Measurements from ENCODE around the gene FRG1.
"Not testable (repeated sequence)": the region's sequence is repeated elsewhere in the genome, so short reads cannot be mapped to it uniquely, and the experiment has no call there.

Gene FRG1

DNA sequence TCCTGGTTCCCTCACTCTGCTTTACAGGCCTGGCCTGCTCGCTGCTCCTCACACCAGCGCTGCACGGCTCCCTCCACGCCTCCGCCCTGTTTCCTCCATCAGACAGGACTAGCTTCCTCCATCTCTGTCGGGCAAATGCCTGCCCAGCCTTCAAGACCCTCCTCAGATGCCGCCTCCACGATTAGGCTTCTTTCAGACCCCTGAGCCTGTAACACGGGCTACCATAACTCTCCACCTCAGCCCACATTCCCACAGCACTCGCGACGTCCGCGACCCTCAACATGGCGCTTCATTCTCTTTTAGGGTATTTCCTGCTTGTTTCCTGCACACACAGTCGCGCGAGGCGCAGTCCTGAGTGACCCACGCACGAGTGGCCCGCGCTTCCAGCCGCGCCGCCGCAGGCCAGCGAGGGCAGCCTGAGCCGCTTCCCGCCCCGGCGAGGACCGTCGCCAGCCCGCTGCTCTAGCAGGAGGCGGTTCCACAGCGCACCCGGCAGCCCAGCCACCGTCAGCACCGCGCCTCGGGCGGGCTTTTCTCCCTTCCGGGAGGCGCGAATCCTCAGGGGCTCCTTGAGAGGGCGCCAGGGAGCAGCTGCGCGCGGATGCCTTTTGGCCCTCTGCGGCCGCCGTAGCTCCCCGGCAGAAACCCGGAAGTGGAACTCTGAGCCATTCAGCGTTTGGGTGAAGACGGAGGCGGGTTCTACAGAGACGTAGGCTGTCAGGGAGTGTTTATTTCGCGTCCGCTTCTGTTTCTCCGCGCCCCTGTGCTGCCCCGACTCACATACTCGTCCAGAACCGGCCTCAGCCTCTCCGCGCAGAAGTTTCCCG is at the start of gene FRG1:
Gene FRG1 (plus strand): TSS at position 695 of the 827 bp plus-strand sequence. CDS start 138 bp downstream, outside the sequence.
- DNase-seq: peak; percentile 98

DNA sequence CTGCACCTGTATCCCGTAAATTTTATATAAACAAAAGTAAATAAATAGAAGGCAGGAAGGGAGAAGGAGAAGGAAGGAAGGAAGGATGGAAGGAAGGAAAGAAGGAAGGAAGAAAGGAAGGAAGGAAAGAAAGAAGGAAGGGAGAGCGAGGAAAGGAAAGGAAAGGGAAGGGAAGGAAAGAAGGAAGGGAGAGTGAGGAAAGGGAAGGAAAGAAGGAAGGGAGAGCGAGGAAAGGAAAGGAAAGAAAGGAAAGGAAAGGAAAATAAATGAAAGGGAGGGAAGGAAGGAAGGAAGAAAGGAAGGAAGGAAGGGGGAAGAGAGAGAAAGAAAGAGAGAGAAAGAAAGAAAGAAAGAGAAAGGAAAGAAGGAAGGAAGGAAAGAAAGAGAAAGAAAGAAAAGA is 43.0 kb upstream of the FRG1 start:
- no peak for DNase-seq

DNA sequence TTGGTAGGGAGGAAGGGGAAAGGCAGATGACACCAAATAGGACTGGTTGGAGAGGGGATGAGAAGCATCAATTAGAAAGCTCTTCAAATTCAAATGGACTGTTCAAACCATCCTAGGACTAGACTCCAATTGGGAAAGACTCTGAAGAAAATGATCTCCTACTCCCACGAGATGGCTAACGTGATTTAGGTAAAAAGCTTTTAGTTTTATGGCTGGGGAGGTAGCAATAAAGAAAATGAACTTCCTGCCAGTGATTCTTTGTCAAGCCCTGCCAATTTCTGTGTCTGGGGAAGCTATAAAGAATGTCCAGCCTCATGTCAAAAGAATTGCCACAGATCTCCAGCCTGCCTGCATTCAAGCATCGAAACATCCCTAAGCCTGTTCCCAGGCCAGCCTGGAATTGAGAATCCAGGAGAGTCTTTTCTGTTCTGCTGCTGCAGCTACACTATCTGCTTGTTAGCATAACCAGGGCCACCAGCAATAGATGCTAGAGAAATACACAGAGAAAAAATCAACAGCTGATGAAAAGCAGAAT is 41.1 kb upstream of the FRG1 start:
- not testable (repeated sequence) for DNase-seq

DNA sequence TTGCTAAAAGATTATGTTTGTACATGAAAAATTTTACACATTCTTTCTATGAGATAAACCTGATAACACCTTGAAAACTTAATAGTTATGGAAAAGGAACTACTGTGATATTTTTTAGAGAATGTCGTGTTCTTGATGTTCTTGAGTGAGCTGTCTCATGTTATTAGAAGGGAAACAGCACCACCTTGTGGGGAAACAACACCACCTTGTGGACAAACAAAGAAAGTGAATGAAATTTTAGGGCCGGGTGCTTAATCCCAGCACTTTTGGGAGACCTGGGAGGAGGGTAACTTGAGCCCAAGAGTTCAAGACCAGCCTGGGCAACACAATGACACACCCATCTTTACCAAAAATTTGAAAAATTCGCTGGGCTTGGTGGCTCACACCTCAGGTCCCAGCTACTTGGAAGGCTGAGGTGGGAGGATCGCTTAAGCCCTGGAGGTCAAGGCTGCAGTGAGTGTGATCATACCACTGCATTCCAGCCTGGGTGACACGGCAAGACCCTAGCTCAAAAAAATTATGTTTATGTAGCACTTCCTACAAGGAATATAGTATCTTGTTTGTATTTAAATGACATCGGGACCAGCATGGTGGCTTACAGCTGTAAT is 36.1 kb upstream of the FRG1 start:
- DNase-seq: not testable (repeated sequence)

DNA sequence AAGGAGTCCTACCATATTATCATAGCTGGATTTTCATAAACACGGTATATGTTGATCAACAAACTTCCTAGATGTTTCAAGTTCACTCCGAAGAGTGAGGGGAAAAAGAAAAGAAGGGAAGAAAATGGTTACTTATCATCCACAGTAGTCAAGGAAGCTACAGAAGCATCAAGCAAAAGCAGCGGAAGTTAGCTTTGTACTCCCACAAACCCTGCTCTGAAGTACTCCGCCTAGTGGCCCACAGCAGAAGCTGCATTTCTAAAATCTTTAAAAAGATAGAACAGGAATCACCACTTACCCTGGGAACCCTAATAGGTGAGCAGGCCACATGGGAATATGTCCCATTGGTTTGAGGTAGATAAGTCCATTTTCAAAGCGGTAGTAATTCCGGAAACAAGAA is 28.5 kb upstream of the FRG1 start:
- no peak for DNase-seq

DNA sequence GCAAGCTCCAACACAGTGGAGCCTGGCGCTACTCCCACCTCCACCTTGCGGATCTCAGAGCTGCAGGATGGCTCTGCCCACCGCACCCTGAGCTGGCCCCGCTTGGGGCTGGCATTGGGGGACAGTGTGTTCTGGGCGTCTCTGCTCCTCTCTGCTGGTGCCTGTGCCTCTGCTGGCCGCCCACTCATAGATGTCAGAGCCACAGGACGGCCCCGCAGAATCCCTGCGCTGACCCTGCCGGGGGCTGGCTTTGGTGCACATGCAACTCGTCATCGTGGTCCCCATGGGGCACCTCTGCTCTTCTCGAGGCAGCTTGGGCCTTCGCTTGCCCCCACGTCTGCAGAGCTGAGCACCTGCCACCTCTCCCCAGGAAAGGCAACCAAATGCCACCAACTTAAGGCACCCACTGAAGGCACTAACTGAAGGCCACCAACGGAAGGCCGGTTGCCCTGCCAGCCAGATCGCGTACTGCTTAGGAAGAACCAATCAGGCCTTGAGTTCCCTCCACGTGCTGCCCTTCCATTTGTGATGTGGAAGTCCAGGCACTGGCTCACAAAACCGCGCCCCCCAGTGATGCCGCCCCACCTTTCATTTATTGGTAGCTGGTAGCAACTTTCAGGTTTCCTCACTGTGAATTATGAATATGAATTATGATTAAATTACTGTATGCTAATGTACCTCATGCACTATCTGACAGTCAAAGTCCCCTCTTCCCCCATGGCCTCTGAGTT is 23.3 kb upstream of the FRG1 start:
- no peak for DNase-seq

DNA sequence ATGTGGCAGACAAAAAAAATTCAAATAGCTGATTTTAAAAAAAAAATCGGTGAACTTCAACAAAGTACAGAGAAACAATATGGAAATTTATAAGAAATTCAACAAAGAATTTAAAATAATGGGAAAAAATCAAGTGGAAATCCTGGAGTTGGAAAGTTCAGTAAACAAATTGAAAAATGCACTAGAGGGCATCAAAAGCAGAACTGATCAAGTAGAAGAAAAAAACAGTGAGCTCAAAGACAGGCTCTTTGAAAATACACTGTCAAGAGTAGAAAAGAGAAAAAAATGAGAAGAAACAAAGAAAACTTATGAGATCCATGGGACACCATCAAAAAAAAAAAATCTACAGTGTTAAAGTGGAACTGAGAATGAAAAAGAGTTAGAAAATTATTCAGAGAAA is 19.6 kb upstream of the FRG1 start:
- no peak for DNase-seq

DNA sequence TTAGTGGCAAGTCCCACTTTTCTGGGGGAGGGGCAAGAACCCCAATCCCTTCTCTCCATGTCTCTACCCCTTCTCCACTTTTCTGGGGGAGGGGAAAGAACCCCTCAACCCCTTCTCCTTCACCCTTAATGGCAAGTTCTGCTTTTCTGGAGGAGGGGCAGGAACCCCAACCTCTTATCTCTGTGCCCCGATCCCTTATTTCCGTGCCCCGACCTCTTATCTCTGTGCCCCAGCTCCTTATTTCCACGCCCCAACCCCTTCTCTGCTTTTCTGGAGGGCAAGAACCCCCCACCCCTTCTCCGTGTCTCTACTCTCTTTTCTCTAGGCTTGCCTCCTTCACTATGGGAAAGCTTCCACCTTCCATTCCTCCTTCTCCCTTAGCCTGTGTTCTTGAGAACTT is 13.9 kb upstream of the FRG1 start:
- not testable (repeated sequence) for DNase-seq

DNA sequence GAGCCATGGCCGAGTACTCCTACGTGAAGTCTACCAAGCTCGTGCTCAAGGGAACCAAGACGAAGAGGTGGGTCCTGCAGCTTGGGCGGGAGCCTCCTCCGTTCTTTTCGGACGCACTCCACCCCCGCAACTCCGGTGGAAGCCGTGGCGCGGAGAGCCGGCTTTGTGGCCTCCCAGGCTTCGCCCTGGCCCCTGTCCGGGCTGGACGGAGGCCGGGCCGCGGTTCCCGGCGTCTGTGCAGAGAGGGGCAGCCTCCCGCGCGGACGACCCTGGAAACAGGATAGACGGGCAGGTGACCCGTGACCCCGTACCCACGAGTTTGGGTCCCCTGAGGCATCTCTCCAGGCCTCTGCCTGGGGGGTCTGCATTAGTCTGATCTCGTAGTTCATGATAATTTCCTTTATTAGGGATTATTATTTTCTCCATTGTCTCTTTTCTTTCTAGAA is 356 bp downstream of the FRG1 start:
- no peak for DNase-seq

DNA sequence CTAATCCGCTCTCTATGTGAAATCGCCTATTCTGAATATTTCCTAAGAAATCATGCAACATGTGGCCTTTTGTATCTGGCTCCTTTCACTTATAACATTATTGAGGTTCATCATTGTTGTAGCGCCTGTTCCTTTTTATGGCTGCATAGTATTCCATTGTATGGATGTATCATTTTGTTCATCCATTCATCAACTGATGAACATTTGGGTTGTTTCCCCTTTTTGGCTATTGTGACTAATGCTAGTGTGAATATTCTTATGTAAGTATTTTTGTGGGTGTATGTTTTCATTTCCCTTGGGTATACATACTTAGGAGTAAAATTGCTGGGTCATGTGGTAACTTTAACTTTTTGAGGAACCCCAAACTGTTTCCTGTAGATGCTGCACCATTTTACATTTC is 1.7 kb downstream of the FRG1 start:
- not testable (repeated sequence) for DNase-seq

DNA sequence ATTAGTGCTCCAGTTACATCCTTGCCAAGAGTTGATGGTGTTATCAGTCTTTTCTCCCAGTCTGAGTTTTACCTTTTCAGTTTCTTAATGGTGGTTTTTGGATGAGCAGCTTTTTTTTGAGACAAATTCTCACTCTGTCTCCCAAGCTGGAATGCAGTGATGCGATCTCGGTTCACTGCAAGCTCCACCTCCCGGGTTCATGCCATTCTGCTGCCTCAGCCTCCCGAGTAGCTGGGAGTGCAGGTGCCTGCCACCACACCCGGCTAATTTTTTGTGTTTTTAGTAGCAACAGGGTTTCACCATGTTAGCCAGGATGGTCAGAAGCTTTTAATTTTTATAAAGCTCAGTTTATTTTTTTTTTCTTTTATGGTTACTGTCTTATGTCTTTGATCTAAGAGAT is 3.4 kb downstream of the FRG1 start:
- DNase-seq: not testable (repeated sequence)

DNA sequence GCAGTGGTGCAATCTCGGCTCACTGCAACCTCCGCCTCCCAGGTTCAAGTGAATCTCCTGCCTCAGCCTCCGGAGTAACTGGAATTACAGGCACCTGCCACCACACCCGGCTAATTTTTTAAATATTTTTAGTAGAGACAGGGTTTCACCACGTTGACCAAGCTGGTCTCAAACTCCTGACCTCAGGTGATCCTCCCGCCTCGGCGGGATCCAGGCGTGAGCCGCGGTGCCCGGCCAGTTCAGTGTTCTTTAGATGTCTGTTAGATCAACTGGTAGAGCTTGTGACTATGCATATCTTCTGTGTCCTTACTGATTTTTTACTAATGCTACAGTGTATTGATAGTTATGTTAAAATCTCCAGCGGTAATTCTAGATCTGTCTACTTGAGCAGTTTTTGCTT is 6.2 kb downstream of the FRG1 start:
- not testable (repeated sequence) for DNase-seq

DNA sequence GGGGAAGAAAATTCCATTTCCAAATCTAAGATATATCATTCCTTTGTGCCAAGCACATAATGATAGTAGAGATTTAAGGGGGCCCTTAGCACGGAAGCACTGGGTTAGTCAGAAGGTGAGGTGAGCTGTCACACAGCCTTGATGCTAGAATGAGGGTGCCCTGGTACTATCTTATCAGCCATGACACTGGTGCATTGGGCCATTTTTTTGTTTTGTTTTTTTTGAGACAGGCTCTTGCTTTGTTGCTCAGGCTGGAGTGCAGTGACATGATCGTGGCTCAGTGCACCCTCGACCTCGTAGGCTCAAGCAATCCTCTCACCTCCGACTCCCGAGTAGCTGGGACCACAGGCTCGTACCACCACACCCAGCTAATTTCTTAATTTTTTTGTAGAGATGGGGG is 7.8 kb downstream of the FRG1 start:
- not testable (repeated sequence) for DNase-seq

DNA sequence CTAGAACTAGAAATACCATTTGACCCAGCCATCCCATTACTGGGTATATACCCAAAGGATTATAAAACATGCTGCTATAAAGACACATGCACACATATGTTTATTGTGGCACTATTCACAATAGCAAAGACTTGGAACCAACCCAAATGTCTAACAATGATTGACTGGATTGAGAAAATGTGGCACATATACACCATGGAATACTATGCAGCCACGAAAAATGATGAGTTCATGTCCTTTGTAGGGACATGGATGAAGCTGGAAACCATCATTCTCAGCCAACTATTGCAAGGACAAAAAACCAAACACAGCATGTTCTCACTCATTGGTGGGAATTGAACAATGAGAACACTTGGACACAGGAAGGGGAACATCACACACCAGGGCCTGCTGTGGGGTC is 28.6 kb downstream of the FRG1 start:
- not testable (repeated sequence) for DNase-seq

DNA sequence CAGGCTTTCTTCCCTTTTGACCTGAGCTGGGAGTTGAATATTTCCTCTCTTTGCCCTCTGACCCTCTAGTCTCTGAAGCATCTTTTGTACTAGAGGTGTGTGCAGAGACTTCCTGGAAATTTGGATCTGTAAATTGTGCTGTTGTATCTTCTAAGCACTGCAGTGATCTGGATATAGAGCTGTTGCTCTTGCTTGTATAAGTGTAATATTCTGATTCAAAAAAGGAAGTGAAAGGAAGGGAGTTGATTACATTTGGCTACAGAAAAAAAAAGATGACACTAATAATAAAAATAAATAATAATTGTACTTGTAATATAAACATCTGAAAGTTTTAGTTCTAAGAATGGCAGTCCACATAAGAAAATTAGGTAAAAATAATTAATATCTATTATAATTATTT is 33.0 kb downstream of the FRG1 start:
- no peak for DNase-seq

DNA sequence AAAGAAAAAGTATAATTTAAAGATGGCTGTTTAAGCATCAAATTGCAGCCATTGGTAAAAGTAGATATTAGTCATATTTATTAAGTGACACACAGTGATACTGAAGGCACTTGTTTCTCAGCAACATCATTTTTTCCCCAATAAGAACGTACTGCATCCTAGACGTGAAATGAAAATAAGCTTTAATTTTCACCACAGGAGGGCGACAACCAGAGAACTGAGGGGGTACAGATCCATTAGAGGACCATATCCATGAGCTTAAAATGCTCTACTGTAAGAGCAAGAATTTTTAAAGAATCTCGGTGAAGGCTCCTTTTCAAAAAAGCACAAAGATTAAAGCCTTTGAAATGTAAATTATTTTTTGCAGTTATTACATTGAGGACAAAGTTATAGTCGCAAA is 33.4 kb downstream of the FRG1 start:
- DNase-seq: no peak

DNA sequence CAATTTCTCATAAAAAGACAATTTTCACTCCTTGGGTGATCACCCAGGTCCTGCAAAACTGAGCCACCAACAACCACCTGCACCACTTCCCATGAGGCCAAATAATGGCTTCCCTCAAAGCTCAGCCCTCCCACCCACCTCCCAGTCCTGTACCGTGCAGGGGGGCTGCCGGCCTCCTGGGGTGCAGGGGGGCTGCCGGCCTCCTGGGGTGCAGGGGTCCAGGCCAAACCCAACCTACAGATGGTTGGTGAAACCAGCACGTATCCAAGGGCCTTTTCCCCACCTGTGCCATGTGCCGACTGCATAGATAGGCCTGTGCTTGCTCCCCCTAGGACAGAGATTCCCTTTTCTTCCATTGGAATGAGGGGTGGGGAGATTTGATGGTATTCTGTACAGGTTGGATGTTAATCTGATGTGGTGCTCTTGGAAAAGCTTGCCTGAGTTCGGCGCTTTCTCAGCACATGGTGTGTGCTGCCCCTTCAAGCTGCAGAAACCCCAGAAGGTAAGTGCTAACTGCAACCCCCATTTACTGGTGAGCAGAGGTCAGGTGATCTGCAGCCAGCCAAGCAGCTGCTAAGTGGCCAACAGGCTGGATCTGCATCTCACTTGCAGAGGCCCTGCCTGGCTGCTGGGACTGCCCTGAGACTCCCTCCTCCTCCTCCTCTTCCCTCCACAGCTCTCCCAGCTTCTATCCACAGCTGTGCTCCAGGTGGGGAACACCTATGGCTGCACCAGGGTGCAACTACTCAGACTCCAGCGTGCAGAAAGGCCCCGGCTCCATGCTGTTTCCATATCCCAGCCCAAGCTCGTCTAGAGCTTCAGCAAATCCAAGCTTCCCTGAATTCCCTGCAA is 38.8 kb downstream of the FRG1 start:
- no peak for DNase-seq

DNA sequence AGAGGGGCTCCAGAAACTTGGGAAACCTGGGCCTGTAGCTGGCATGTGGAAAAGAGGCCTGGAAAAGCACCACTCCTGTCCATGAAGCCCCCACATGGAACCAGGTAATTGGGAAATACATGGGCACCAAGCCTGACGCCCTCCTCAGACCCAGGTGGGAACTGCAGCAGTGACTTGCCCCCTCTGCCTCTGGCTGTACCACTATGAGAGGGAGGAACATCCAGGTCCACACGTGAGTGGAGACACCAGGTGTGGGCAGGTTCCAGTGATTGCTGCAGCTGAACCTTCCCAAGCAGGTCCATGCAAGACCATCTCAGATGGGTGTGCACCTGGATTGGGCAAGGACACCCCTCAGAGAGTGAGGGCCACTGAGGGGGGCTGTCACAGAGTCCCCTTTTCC is 39.6 kb downstream of the FRG1 start:
- not testable (repeated sequence) for DNase-seq

DNA sequence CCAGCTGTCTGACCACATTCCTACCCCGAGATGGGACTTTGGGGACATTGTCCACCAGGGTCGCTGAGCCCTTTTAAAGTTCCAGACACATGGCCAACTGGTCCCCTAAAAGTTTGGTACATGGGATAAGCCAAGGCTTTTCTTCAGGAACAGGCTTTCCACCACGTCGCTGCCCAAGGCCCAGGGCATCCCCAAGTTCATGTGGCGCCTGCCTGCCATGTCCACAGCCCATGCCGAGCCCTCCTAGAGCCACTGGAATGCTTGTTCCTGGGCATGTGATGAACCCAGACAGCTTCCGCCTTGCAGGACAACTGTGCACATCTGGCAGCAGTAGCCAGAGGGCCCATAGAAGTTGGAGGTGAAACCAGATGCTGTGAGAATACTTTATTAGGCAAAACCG is 41.3 kb downstream of the FRG1 start:
- no peak for DNase-seq

DNA sequence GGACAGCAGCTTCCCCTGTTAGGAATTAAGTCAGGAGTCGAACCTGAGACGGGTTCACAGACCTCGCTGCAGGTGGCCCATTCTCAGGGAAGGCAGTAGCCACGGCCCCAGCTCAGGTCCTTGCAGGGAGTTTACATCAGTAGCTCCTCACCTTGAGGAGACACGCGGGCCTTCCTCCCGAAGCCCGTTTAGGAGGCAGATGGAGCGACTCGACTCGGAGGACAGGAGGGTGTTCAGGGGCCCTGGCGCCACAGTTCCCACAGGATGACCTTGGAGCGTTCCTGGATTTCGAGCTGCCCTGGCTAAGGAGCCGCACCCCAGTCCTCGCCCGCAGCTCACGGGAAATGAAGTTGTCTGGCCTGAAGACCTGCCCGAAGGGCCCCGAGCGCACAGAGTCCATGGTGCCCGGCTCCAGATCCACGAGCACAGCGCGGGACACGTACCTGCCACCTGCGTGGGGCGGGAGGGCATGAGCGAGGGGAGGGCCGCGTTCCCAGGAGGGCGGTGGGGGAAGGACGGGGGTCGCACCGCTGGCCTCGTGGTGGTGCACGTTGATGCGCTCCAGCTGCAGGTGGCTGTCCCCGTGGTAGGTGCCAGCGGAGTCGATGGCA is 43.3 kb downstream of the FRG1 start:
- DNase-seq: not testable (repeated sequence)

DNA sequence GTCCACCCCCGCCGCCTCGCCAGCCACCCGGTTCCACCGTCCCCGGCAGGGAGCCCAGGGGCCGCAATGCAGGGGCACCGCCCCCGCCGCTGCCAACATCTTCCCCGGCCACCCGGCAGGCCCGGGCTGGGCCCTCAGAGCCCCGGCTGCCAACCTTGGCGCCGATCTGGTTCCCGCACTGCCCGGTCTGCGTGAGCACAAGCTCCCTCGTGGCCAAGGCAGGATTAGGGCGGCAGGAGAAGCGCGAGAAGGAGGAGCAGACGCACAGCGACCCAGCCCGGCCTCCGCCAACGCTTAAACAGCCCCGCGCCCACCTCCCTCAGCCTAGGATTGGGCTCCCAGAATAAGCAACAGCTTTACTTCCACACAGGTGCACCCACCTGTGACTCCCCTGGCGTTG is 44.0 kb downstream of the FRG1 start:
- not testable (repeated sequence) for DNase-seq

DNA sequence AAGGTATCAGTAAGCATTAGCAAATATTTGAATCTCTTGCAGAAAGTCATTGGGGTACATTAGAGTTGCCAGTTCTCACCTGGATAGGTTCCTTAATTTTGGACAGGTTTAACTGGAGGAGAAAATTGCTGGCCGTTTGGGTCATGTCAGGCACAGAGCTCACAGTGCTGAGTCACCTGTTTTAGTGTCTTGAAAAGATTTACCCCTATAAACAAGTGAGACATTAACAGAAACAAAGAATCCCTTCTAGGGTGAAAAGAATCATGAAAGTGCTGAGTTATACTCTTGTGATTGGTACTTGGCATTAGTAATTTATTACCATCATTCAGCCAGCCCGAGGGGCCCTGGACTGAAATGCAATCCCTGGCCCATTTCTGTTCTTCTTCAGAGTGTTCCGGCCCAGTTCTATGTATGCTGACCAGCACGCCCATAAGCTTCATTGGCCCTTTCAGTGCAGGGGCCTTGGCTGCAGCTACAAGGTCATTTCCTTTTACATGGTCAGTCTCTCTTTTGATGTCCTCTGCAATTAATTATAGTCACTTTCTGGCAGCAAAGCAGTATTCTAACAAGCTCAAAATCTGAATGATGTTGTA is 45.1 kb downstream of the FRG1 start:
- not testable (repeated sequence) for DNase-seq

Data from activated CD8-positive, alpha-beta memory T cell treated with anti-CD3 and anti-CD28 coated beads, Interleukin-2, amount 50 U/mL, for 48 hours (primary cell).